K562 (cell line): ENCODE measurements around the gene GRIK2. TPM values are rescaled to one million over a fixed set of nuclear protein-coding genes. Genes with fewer than 3 reads are reported as not detected.

Experiments used
- COPS2 ChIP-seq: fragments of 450-650 bp; conservative IDR thresholded peaks from 2 replicates; pipeline ENCODE4 v1.6.1; 2016; ENCODE audit warnings: mild to moderate bottlenecking, moderate library complexity
- NCOA4 ChIP-seq: fragments of 450-650 bp; IDR thresholded peaks from 2 replicates; pipeline ENCODE4 v1.6.1; 2018; ENCODE audit warnings: mild to moderate bottlenecking; ENCODE audit not compliant: partially characterized antibody
- RBM25 ChIP-seq: fragments of 200-400 bp; formaldehyde crosslinking; IDR thresholded peaks from 2 replicates; pipeline ENCODE4 v1.6.1; 2018; ENCODE audit warnings: low read length, low read depth, moderate library complexity; ENCODE audit not compliant: severe bottlenecking
- YY1 ChIP-seq, 3 experiments: IDR thresholded peaks; 2 replicates each; pipeline ENCODE4 v1.6.1; 2011; ENCODE audit warnings: low read length in 2 of 3, mild to moderate bottlenecking in 2 of 3, moderate library complexity in 2 of 3, borderline replicate concordance in 1 of 3, control low read depth in 1 of 3, low read depth in 1 of 3; ENCODE audit not compliant: insufficient read depth in 3 of 3, insufficient replicate concordance in 2 of 3, control insufficient read depth in 1 of 3, insufficient read length in 1 of 3; ENCODE audit errors: extremely low read depth in 1 of 3
- ZNF133 ChIP-seq: fragments of 250-450 bp; sonication (Bioruptor Pico); IDR thresholded peaks from 2 replicates; pipeline ENCODE4 v1.4.0; 2020; ENCODE audit warnings: mild to moderate bottlenecking
- polyA plus RNA-seq, 8 experiments: library from polyadenylated mRNA; depleted of rRNA in 4 of 8; stranded (reverse) in 5 of 8; unstranded in 3 of 8; fragments of >200 nt; fragmentation: Nextera tagmentation in 2 of 8; fragmentation: Illumina TruSeq in 1 of 8; extraction: Ambion mirVana in 2 of 8; extraction: Trizol in 1 of 8; gene quantifications; 2 replicates each; pipeline versions ENCODE4 v1.2.1 to v1.2.3, GENCODE V29; 2011 to 2014; ENCODE audit warnings: inconsistent platforms in 1 of 8, missing spikeins in 1 of 8
- total RNA-seq, 7 experiments: library from RNA; depleted of rRNA in 6 of 7; stranded (reverse); fragments of >200 nt in 6 of 7; fragmentation: Illumina TruSeq in 2 of 7; extraction: Trizol in 2 of 7; gene quantifications; 2 replicates each; pipeline versions ENCODE4 v1.2.1 to v1.2.3, GENCODE V29; 2011 to 2021; ENCODE audit warnings: low replicate concordance in 1 of 7
- TF ChIP-seq, protein P1 (sequence below): fragments of 450-650 bp; IDR thresholded peaks from 2 replicates; pipeline ENCODE4 v1.6.1; 2016; ENCODE audit warnings: antibody characterized with exemption
- TF ChIP-seq, protein P2 (sequence below): fragments of 450-650 bp; IDR thresholded peaks from 2 replicates; pipeline ENCODE4 v1.6.1; 2016

GRIK2 gene
- total and polyA plus RNA-seq, 9 of the 15 experiments (the other 6 are each of a cell fraction or from before 2014, with no cell fraction given) = not detected

DNA sequence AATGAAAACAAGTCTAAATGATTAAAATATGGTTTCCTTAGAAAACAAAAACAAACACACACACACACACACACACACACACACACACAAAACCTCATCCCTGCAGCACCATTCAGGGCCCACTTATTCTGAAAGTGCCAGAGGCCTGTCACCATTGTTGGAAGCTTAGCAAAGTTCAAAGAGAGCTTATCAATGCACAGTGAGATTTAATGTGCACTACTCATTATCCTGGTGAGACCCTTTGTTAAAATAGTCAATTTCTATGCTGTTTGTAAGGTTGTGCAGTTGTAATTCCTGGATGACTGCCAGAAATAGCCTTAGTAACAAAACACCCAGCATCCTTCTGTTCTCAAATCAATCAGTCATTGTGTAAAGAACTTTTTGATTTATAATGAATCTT, 482.9 kb downstream of the GRIK2 start (continued):
- TF ChIP-seq COPS2 (no peak), NCOA4 (no peak), RBM25 (no peak), YY1 (IDR thresholded peaks at IDR 0.05; ENCODE audit: borderline replicate concordance in 1 of 3, control insufficient read depth in 1 of 3, extremely low read depth in 1 of 3, insufficient read depth in 3 of 3, insufficient read length in 1 of 3, insufficient replicate concordance in 2 of 3, low read depth in 1 of 3, low read length in 2 of 3) (no peak), ZNF133 (CRISPR knock-in tag) (no peak)
- TF ChIP-seq, protein P1, sequence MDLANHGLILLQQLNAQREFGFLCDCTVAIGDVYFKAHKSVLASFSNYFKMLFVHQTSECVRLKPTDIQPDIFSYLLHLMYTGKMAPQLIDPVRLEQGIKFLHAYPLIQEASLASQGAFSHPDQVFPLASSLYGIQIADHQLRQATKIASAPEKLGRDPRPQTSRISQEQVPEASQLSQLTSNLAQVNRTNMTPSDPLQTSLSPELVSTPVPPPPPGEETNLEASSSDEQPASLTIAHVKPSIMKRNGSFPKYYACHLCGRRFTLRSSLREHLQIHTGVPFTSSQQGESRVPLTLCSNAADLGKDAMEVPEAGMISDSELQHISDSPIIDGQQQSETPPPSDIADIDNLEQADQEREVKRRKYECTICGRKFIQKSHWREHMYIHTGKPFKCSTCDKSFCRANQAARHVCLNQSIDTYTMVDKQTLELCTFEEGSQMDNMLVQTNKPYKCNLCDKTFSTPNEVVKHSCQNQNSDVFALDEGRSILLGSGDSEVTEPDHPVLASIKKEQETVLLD = no peak
- TF ChIP-seq, protein P2, sequence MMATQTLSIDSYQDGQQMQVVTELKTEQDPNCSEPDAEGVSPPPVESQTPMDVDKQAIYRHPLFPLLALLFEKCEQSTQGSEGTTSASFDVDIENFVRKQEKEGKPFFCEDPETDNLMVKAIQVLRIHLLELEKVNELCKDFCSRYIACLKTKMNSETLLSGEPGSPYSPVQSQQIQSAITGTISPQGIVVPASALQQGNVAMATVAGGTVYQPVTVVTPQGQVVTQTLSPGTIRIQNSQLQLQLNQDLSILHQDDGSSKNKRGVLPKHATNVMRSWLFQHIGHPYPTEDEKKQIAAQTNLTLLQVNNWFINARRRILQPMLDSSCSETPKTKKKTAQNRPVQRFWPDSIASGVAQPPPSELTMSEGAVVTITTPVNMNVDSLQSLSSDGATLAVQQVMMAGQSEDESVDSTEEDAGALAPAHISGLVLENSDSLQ = no peak
